ENCODE data around the gene MTCL1. TPM values are rescaled to one million over a fixed set of nuclear protein-coding genes. Genes with fewer than 3 reads are reported as not detected.

The MTCL1 gene
- total RNA-seq, 1 donor from 2014 or later: 2.9 TPM

- H3K27me3 Mint-ChIP-seq: no peaks in the 10 kb centered on the region
- DNase-seq (no peak), ATAC-seq (ENCODE audit: low read depth) (no peak)
- H3K9me3 Mint-ChIP-seq: no peaks in the 10 kb centered on the region
- POLR2A ChIA-PET: no interaction called here
- intact Hi-C loops (cut with micrococcal nuclease): no loop called here
- CTCF ChIA-PET: no interaction called here
- H3K36me3 Mint-ChIP-seq (ENCODE audit: low read depth): peaks cover 3% of the 10 kb centered on the region
- no peak for TF ChIP-seq CTCF (IDR thresholded peaks at IDR 0.05)
- H3K27ac Mint-ChIP-seq: no peak overlapping the region
- H3K4me3 Mint-ChIP-seq: no peak overlapping the region
- H3K4me1 Mint-ChIP-seq: peaks cover 11% of the 10 kb centered on the region
These were observed 104.2 kb downstream of the MTCL1 start for GRCh38 chr18:8809514-8809913.

- no peaks in the 10 kb centered on the region for H3K9me3 Mint-ChIP-seq
- DNase-seq (no peak), ATAC-seq (ENCODE audit: low read depth) (no peak)
- intact Hi-C loops (cut with micrococcal nuclease): no loop called here
- ChIA-PET POLR2A (no interaction called here), CTCF (no interaction called here)
- no peaks in the 10 kb centered on the region for H3K27me3 Mint-ChIP-seq
- TF ChIP-seq CTCF (IDR thresholded peaks at IDR 0.05): no peak
- H3K27ac Mint-ChIP-seq: no peak overlapping the region
- H3K4me1 Mint-ChIP-seq: peaks cover 11% of the 10 kb centered on the region
- H3K4me3 Mint-ChIP-seq: no peak overlapping the region
- peaks cover 3% of the 10 kb centered on the region for H3K36me3 Mint-ChIP-seq (ENCODE audit: low read depth)
These were observed 104.8 kb downstream of the MTCL1 start for GRCh38 chr18:8810157-8810556.

GRCh38 chr18:8811115-8811514 is 105.8 kb downstream of the MTCL1 start:
- Mint-ChIP-seq H3K36me3 (ENCODE audit: low read depth) (peaks cover 5% of the 10 kb centered on the region), H3K4me3 (no peak overlapping the region), H3K4me1 (peaks cover 11% of the 10 kb centered on the region), H3K27me3 (no peaks in the 10 kb centered on the region), H3K9me3 (no peaks in the 10 kb centered on the region), H3K27ac (no peak overlapping the region)
- DNase-seq (no peak), ATAC-seq (ENCODE audit: low read depth) (no peak)
- ChIA-PET CTCF (no interaction called here), POLR2A (no interaction called here)
- TF ChIP-seq CTCF (IDR thresholded peaks at IDR 0.05): no peak
- intact Hi-C loops (cut with micrococcal nuclease): no loop called here

GRCh38 chr18:8812631-8813030 is 107.3 kb downstream of the MTCL1 start:
- intact Hi-C loops (cut with micrococcal nuclease): no loop called here
- POLR2A ChIA-PET: no interaction called here
- H3K4me1 Mint-ChIP-seq: peaks cover 11% of the 10 kb centered on the region
- H3K27me3 Mint-ChIP-seq: no peaks in the 10 kb centered on the region
- ATAC-seq (ENCODE audit: low read depth) (no peak), DNase-seq (no peak)
- CTCF ChIA-PET: no interaction called here
- no peak overlapping the region for H3K27ac Mint-ChIP-seq
- no peaks in the 10 kb centered on the region for H3K9me3 Mint-ChIP-seq
- peaks cover 7% of the 10 kb centered on the region for H3K36me3 Mint-ChIP-seq (ENCODE audit: low read depth)
- no peak overlapping the region for H3K4me3 Mint-ChIP-seq
- no peak for TF ChIP-seq CTCF (IDR thresholded peaks at IDR 0.05)

- intact Hi-C loops (cut with micrococcal nuclease): no loop called here
These were observed 108.3 kb downstream of the MTCL1 start for GRCh38 chr18:8813611-8814010.

More at GRCh38 chr18:8813611-8814010, 108.3 kb downstream of the MTCL1 start:
- ChIA-PET CTCF (no interaction called here), POLR2A (no interaction called here)
- no peak for TF ChIP-seq CTCF (IDR thresholded peaks at IDR 0.05)
- peaks cover 7% of the 10 kb centered on the region for H3K36me3 Mint-ChIP-seq (ENCODE audit: low read depth)
- no peaks in the 10 kb centered on the region for H3K27me3 Mint-ChIP-seq
- DNase-seq (no peak), ATAC-seq (ENCODE audit: low read depth) (no peak)
- H3K27ac Mint-ChIP-seq: no peak overlapping the region
- no peaks in the 10 kb centered on the region for H3K9me3 Mint-ChIP-seq
- peaks cover 11% of the 10 kb centered on the region for H3K4me1 Mint-ChIP-seq
- no peak overlapping the region for H3K4me3 Mint-ChIP-seq
